ENCODE data around the gene ABI1.
A peak's percentile ranks its signal among the peaks of the same experiment; 100 is the strongest.

Gene ABI1

GRCh38 chr10:26703096-26703495 lies 157.7 kb downstream of the ABI1 start:
- POLR2A ChIA-PET, result no interaction called here

GRCh38 chr10:26700884-26701630 lies 159.7 kb downstream of the ABI1 start:
- POLR2A ChIA-PET, result no interaction called here
- no peak overlapping the region for H3K4me3 ChIP-seq (ENCODE audit: low read depth, low read length)
- CTCF ChIA-PET, result interaction anchor here (0.8 to 2.8 kb wide), 2 partner anchors 25 to 182 kb away, joined by 3 to 8 read pairs; no protein-coding TSS in a partner anchor
- DNase-seq (ENCODE audit: low read depth, low spot score), result no peak
- TF ChIP-seq, protein P1, sequence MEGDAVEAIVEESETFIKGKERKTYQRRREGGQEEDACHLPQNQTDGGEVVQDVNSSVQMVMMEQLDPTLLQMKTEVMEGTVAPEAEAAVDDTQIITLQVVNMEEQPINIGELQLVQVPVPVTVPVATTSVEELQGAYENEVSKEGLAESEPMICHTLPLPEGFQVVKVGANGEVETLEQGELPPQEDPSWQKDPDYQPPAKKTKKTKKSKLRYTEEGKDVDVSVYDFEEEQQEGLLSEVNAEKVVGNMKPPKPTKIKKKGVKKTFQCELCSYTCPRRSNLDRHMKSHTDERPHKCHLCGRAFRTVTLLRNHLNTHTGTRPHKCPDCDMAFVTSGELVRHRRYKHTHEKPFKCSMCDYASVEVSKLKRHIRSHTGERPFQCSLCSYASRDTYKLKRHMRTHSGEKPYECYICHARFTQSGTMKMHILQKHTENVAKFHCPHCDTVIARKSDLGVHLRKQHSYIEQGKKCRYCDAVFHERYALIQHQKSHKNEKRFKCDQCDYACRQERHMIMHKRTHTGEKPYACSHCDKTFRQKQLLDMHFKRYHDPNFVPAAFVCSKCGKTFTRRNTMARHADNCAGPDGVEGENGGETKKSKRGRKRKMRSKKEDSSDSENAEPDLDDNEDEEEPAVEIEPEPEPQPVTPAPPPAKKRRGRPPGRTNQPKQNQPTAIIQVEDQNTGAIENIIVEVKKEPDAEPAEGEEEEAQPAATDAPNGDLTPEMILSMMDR (IDR thresholded peaks at IDR 0.05; ENCODE audit: insufficient read depth, low read length, missing control alignments), result no peak

More at GRCh38 chr10:26703096-26703495, 157.7 kb downstream of the ABI1 start:
- no peak for DNase-seq (ENCODE audit: low read depth, low spot score)
- TF ChIP-seq, protein P1 (IDR thresholded peaks at IDR 0.05; ENCODE audit: insufficient read depth, low read length, missing control alignments), result no peak
- CTCF ChIA-PET, result interaction anchor here (0.9 to 2.8 kb wide), 2 partner anchors 23 to 25 kb away, joined by 5 to 8 read pairs; no protein-coding TSS in a partner anchor
- no peak overlapping the region for H3K4me3 ChIP-seq (ENCODE audit: low read depth, low read length)

DNA sequence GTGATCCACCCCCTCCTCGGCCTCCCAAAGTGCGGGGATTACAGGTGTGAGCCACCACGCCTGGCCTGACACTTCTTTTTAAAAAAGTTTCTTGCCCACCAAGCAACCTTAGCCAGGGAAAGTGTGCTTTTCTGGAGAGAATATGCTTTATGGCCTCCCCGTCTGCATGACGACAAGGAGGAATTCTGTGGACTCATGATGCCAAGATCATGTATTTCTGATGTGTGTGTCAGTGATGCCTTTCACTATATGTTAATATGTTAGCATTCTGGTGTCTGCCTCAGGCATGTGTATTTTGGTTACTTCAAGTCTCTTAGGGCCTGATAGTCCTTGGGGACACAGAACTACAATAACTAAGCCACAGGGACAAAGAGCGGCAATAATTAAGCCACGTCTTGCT lies 161.1 kb downstream of the ABI1 start:
- CTCF ChIA-PET, result interaction anchor here (0.6 to 1.0 kb wide), 2 partner anchors 15 to 26 kb away, joined by 3 read pairs; no protein-coding TSS in a partner anchor
- TF ChIP-seq, protein P1 (IDR thresholded peaks at IDR 0.05; ENCODE audit: insufficient read depth, low read length, missing control alignments), result no peak
- POLR2A ChIA-PET, result no interaction called here
- H3K4me3 ChIP-seq (ENCODE audit: low read depth, low read length), result no peak overlapping the region
- no peak for DNase-seq (ENCODE audit: low read depth, low spot score)

- ChIA-PET CTCF (no interaction called here), POLR2A (no interaction called here)
- no peak for DNase-seq (ENCODE audit: low read depth, low spot score)
- no peak overlapping the region for H3K4me3 ChIP-seq (ENCODE audit: low read depth, low read length)
- TF ChIP-seq, protein P1 (IDR thresholded peaks at IDR 0.05; ENCODE audit: insufficient read depth, low read length, missing control alignments), result no peak
These were observed 161.8 kb downstream of the ABI1 start for GRCh38 chr10:26698909-26699308.

- peak overlapping the region; percentile 86 for H3K4me3 ChIP-seq (ENCODE audit: low read depth, low read length)
- CTCF ChIA-PET, result interaction anchor here (1.9 to 2.8 kb wide), 3 partner anchors 13 to 184 kb away, joined by 6 to 12 read pairs (median 9); no protein-coding TSS in a partner anchor
- no peak for DNase-seq (ENCODE audit: low read depth, low spot score)
- TF ChIP-seq, protein P1 (IDR thresholded peaks at IDR 0.05; ENCODE audit: insufficient read depth, low read length, missing control alignments), result no peak
- POLR2A ChIA-PET, result no interaction called here
These were observed 162.7 kb downstream of the ABI1 start for GRCh38 chr10:26697922-26698608.

Measured in AG04449 (cell line).